Mammary epithelial cell (primary cell): ENCODE data around the gene LARGE1.

Experiments
- EZH2 ChIP-seq: IDR thresholded peaks from 2 replicates; pipeline ENCODE4 v1.6.1; 2012; ENCODE audit warnings: low read length, inconsistent platforms, borderline replicate concordance
- TF ChIP-seq, protein P1 (sequence below), 2 donors: IDR thresholded peaks in 1 of 2; conservative IDR thresholded peaks in 1 of 2; 2 replicates each; pipeline ENCODE4 v1.5.1; 2011 to 2012; ENCODE audit warnings: inconsistent platforms in 2 of 2, low read length in 2 of 2, mild to moderate bottlenecking in 2 of 2, control low read depth in 1 of 2, low read depth in 1 of 2; ENCODE audit not compliant: insufficient read depth in 1 of 2; ENCODE audit errors: extremely low read depth in 1 of 2

DNA sequence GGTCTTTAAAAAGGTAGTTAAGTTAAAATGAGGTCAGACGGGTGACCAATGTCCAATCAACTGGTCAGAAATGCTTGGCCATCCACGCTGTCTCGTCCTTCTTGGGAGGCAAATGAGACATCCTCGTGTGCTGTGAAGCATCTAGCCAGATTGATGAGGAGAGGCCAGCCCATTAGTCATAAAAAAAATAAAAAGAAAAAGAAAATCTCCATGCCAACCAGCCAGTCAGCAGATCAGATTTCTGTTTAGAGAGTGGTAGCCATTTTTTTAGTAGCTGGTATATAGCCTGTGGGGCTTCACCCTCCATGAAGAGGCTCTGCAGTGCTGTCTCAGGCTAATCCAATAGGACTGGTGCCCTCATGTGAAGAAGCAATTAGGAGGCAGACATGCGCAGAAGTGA, 519.0 kb downstream of the LARGE1 start:
- TF ChIP-seq, protein P1, sequence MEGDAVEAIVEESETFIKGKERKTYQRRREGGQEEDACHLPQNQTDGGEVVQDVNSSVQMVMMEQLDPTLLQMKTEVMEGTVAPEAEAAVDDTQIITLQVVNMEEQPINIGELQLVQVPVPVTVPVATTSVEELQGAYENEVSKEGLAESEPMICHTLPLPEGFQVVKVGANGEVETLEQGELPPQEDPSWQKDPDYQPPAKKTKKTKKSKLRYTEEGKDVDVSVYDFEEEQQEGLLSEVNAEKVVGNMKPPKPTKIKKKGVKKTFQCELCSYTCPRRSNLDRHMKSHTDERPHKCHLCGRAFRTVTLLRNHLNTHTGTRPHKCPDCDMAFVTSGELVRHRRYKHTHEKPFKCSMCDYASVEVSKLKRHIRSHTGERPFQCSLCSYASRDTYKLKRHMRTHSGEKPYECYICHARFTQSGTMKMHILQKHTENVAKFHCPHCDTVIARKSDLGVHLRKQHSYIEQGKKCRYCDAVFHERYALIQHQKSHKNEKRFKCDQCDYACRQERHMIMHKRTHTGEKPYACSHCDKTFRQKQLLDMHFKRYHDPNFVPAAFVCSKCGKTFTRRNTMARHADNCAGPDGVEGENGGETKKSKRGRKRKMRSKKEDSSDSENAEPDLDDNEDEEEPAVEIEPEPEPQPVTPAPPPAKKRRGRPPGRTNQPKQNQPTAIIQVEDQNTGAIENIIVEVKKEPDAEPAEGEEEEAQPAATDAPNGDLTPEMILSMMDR (conservative IDR thresholded peaks at IDR 0.05 in 1 of 2, IDR thresholded peaks at IDR 0.05 in 1 of 2; ENCODE audit: extremely low read depth in 1 of 2, insufficient read depth in 1 of 2, low read depth in 1 of 2, low read length in 2 of 2): no peak
- no peak for TF ChIP-seq EZH2
